Right atrium auricular region (tissue), 2 donors: ENCODE results near the gene EEF2KMT. TPM values are rescaled to one million over a fixed set of nuclear protein-coding genes. Genes with fewer than 3 reads are reported as not detected.

Experiments
- DNase-seq: peaks from one replicate; pipeline ENCODE4 v3.0.0-alpha.2; 2019; ENCODE audit warnings: low spot score
- H3K27ac ChIP-seq, 2 donors: fragments of 200-600 bp; sonication (generic); 1 replicate in 1 of 2; 2 replicates in 1 of 2; pipeline ENCODE4 v1.5.1; 2016 to 2019
- H3K27me3 ChIP-seq, 2 donors: fragments of 200-600 bp; sonication (generic); one replicate each; pipeline versions ENCODE4 v1.5.1 to v1.6.0; 2017 to 2019
- H3K36me3 ChIP-seq: fragments of 200-600 bp; sonication (generic); one replicate; pipeline ENCODE4 v1.5.1; 2016
- H3K4me1 ChIP-seq, 2 donors: fragments of 200-600 bp; sonication (generic); one replicate each; pipeline versions ENCODE4 v1.5.1 to v1.6.0; 2017 to 2019
- H3K4me3 ChIP-seq, 2 donors: fragments of 200-600 bp; sonication (generic); 1 replicate in 1 of 2; 2 replicates in 1 of 2; pipeline ENCODE4 v1.5.1; 2017 to 2019; ENCODE audit warnings: mild to moderate bottlenecking in 1 of 2, moderate library complexity in 1 of 2
- H3K9me3 ChIP-seq, 2 donors: fragments of 200-600 bp; sonication (generic); one replicate each; pipeline ENCODE4 v1.5.1; 2019
- total RNA-seq, 2 donors: library from RNA; depleted of rRNA; stranded (reverse); fragments of >200 nt; gene quantifications; one replicate each; pipeline ENCODE4 v1.1.0, GENCODE V29; 2016
- TF ChIP-seq, protein P1 (sequence below), 2 donors: fragments of 200-600 bp; sonication (generic); IDR thresholded peaks; one replicate each; pipeline ENCODE4 v1.5.1; 2019; ENCODE audit warnings: antibody characterized with exemption in 2 of 2

The EEF2KMT gene
- total RNA-seq, 2 donors from 2014 or later = 2.8 to 6.0 TPM

DNA sequence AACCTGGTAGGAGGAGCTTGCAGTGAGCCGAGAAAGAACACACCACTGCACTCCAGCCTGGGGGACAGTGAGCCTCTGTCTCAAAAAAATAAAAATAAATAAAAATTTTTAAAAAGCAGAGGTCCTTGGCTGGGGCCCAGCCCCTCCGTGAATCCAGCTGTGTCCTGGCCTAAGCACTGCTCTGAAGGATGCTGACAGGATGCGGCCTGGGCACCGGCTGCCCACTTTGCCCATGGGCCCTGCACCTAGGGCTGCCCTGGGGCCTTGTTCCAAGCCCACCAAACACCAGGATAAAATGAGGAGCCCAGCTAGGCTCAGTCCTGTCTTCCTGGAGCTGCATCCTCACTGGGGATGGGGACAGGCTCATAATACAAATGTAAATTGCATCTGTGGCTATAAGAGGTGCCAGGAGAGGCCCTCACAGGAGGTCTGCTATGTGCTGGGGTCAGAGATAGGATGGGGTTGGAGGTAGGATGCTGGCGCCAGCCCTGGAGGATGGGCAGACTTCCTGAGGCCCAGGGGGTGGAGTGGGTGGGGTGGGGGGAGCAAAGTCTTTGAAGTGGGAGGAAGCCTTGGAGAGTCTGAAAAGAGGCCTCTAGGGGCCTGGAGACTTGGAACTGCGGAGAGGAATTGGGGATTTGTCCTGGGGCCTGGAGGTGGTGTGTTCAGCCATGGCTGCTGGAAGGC lies 38.1 kb downstream of the EEF2KMT start:
- TF ChIP-seq, protein P1, sequence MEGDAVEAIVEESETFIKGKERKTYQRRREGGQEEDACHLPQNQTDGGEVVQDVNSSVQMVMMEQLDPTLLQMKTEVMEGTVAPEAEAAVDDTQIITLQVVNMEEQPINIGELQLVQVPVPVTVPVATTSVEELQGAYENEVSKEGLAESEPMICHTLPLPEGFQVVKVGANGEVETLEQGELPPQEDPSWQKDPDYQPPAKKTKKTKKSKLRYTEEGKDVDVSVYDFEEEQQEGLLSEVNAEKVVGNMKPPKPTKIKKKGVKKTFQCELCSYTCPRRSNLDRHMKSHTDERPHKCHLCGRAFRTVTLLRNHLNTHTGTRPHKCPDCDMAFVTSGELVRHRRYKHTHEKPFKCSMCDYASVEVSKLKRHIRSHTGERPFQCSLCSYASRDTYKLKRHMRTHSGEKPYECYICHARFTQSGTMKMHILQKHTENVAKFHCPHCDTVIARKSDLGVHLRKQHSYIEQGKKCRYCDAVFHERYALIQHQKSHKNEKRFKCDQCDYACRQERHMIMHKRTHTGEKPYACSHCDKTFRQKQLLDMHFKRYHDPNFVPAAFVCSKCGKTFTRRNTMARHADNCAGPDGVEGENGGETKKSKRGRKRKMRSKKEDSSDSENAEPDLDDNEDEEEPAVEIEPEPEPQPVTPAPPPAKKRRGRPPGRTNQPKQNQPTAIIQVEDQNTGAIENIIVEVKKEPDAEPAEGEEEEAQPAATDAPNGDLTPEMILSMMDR (IDR thresholded peaks at IDR 0.05) = no peak
- Histone ChIP-seq H3K27me3 (no peaks in the 10 kb centered on the region), H3K27ac (no peak overlapping the region), H3K4me3 (no peak overlapping the region), H3K9me3 (no peaks in the 10 kb centered on the region), H3K4me1 (no peaks in the 10 kb centered on the region), H3K36me3 (no peaks in the 10 kb centered on the region)
- no peak for DNase-seq

DNA sequence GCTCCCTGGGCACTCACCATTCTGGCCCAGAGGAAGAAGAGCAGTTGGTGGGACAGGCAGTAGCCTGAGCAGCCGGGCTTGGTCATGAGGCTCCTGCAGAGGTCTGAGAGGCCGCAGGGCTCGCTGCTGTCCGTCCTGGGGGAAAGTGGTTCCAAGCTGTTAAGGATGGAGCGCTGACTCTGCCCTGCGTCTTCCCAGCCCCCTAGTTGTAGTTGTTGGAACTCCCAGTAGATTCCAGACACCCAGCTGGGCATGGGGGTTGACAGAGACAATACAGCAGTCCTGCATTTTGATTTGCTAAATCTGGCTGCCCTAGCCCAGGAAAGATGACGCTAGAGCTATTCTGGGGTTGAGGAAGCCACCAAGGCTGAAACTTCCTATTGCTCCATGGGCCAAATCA lies 39.1 kb downstream of the EEF2KMT start:
- Histone ChIP-seq H3K27me3 (no peaks in the 10 kb centered on the region), H3K27ac (no peak overlapping the region), H3K9me3 (no peaks in the 10 kb centered on the region), H3K36me3 (no peaks in the 10 kb centered on the region), H3K4me1 (no peaks in the 10 kb centered on the region), H3K4me3 (no peak overlapping the region)
- TF ChIP-seq, protein P1 (IDR thresholded peaks at IDR 0.05) = no peak
- DNase-seq = no peak

DNA sequence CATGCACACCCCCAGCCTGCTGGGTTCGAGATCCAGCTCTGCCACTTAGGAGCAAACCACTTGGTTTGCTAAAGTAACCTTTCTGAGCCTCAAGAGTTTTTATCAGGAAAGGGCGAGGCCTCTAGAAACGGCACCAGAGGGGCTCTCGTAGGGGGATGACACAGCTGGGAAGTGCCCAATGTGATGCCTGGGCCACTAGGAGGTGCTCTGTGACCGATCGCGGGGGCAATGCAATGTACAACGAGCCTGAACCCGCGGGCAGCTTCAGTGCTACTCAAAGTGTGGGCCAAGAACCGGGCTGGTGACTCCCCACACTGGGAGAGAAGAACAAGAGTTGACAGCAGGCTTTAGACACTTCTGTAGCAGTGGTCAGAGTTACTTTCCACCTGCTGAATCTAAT lies 41.2 kb downstream of the EEF2KMT start:
- no peak overlapping the region for H3K27ac ChIP-seq
- no peaks in the 10 kb centered on the region for H3K36me3 ChIP-seq
- H3K9me3 ChIP-seq = no peaks in the 10 kb centered on the region
- no peak for DNase-seq
- H3K27me3 ChIP-seq = no peaks in the 10 kb centered on the region
- no peaks in the 10 kb centered on the region for H3K4me1 ChIP-seq
- no peak overlapping the region for H3K4me3 ChIP-seq
- TF ChIP-seq, protein P1 (IDR thresholded peaks at IDR 0.05) = peak in 1 of 2 donors; percentile 25

DNA sequence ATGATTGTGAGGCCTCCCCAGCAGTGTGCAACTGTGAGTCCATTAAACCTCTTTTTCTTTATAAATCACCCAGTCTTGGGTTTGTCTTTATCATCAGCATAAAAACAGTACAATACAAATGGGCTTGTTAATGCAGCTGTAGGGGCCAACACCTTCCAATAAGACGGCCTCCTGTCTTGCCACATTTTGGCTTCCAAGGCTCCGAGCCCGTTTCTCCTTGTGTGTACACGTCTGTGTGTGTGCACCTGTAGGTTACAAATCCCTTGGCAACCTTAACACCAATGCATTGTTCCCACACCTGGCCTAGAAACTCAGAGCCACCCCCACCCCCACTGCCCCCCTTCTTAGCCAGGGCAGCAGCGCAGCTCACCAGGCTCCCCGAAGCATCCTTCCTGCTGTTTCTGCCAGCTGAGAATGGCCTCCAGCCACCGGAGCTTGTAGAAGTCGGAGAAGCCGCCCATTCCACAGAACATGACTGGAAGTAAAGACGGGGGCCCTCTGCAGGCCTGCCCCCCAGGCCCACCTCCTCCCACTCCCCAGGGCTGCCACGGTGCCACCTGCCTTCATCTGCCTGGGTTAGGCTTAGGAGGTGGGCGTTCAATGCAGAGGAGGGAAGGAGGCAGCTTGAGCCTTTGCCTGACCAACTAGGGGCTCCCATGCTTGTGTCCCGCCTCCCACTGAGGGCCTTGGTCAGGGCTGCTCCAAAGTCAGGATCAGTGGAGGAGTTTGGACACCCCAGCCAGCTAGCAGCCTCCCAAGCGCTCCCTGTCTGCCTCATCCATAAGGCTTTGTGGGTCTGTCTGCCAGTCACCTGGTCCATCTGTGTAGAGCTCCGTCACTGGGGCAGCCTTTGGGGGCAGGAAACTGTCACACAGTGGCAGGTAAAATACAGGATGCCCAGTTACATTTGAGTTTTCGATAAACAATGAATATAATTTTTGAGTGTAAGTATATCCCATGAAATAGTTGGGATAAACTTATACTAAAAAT lies 42.4 kb downstream of the EEF2KMT start:
- H3K4me1 ChIP-seq = no peaks in the 10 kb centered on the region
- H3K36me3 ChIP-seq = no peaks in the 10 kb centered on the region
- H3K9me3 ChIP-seq = no peaks in the 10 kb centered on the region
- no peaks in the 10 kb centered on the region for H3K27me3 ChIP-seq
- DNase-seq = no peak
- H3K27ac ChIP-seq = no peak overlapping the region
- TF ChIP-seq, protein P1 (IDR thresholded peaks at IDR 0.05) = no peak
- no peak overlapping the region for H3K4me3 ChIP-seq

DNA sequence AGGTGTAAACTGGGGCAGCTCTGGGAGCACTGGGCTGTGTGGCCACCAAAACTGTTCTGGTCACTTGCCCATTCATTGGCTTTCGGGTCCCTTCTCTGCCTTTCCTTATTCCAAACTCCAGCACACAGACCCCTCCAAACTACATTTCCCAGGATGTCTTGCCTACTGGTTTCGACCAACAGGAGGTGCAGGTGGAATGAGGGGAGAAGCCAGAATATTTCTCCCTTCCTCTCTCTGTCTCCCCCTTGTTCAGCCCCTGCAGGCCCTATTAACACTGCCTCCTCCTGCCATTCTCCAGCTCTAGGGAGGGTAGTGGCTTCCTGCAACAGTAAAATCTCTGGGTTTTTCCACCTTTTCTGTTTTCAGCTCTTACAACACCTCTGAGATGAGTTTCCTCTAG lies 50.7 kb downstream of the EEF2KMT start:
- Histone ChIP-seq H3K9me3 (no peaks in the 10 kb centered on the region), H3K4me1 (no peaks in the 10 kb centered on the region), H3K27me3 (no peaks in the 10 kb centered on the region), H3K4me3 (no peak overlapping the region), H3K36me3 (no peaks in the 10 kb centered on the region), H3K27ac (no peak overlapping the region)
- TF ChIP-seq, protein P1 (IDR thresholded peaks at IDR 0.05) = no peak
- DNase-seq = no peak
